ENCODE results near the gene UST. TPM values are rescaled to one million over a fixed set of nuclear protein-coding genes. Genes with fewer than 3 reads are reported as not detected.

Gene UST
- total RNA-seq, 1 experiment from 2014 or later, result 6.1 TPM

- no peaks in the 10 kb centered on the region for H4K20me1 ChIP-seq (ENCODE audit: insufficient read depth)
- H3K27me3 ChIP-seq (ENCODE audit: insufficient read depth, low read length), result no peaks in the 10 kb centered on the region
- intact Hi-C loops (cut with micrococcal nuclease), result no loop called here
- no peak overlapping the region for H2AFZ ChIP-seq (ENCODE audit: low read depth, low read length, poor library complexity, severe bottlenecking)
- no peaks in the 10 kb centered on the region for H3K36me3 ChIP-seq (ENCODE audit: control insufficient read depth in 1 of 2, insufficient read depth in 2 of 2, low read length in 2 of 2)
- no peak overlapping the region for H3K4me3 ChIP-seq (replicated peaks in 1 of 2; ENCODE audit: low read depth in 1 of 2, low read length in 2 of 2)
- H3K9ac ChIP-seq (ENCODE audit: low read length), result no peak overlapping the region
- no peaks in the 10 kb centered on the region for H3K9me3 ChIP-seq (ENCODE audit: control insufficient read depth in 1 of 2, insufficient read depth in 1 of 2, low read depth in 1 of 2, low read length in 2 of 2)
- POLR2A ChIA-PET, result no interaction called here
- DNase-seq (ENCODE audit: low read depth, low spot score) (no peak), ATAC-seq (no peak)
- RAD21 ChIA-PET (ENCODE audit: low non-redundant PET in 1 of 2, low total read pairs in 2 of 2, uncharacterized antibody in 2 of 2, unreplicated experiment in 2 of 2), result no interaction called here
- no TSS peak for BruUV-seq (replicated peaks)
- no peaks in the 10 kb centered on the region for H3K9me2 ChIP-seq (ENCODE audit: insufficient read depth)
- TF ChIP-seq FOSL1 (IDR thresholded peaks at IDR 0.05; ENCODE audit: low read depth) (no peak), POLR2A (IDR thresholded peaks at IDR 0.05; ENCODE audit: borderline replicate concordance, extremely low read depth, insufficient read depth, insufficient read length) (no peak), ZFX (IDR thresholded peaks at IDR 0.05) (no peak), EZH2 (IDR thresholded peaks at IDR 0.05) (no peak), ELF1 (IDR thresholded peaks at IDR 0.05; ENCODE audit: borderline replicate concordance, low read depth) (no peak), POLR2AphosphoS5 (IDR thresholded peaks at IDR 0.05; ENCODE audit: low read depth, low read length) (no peak), ATF3 (IDR thresholded peaks at IDR 0.05) (no peak), MAX (IDR thresholded peaks at IDR 0.05) (no peak), SP1 (IDR thresholded peaks at IDR 0.05; ENCODE audit: low read depth) (no peak), REST (IDR thresholded peaks at IDR 0.05; ENCODE audit: low read depth) (no peak), YY1 (IDR thresholded peaks at IDR 0.05; ENCODE audit: extremely low read depth, insufficient replicate concordance, low read depth, low read length) (no peak), EZH2phosphoT487 (IDR thresholded peaks at IDR 0.05; ENCODE audit: borderline replicate concordance) (no peak), RAD21 (IDR thresholded peaks at IDR 0.05; ENCODE audit: low read depth) (no peak), CEBPB (IDR thresholded peaks at IDR 0.05; ENCODE audit: low read depth) (no peak), SRF (IDR thresholded peaks at IDR 0.05; ENCODE audit: low read depth) (no peak)
- CTCF ChIA-PET, result interaction anchor here (0.8 kb wide), 1 partner anchor 423 kb away, joined by 3 read pairs; no protein-coding TSS in a partner anchor
- H3K4me1 ChIP-seq (ENCODE audit: control insufficient read depth in 1 of 2, insufficient read depth in 2 of 2, low read length in 2 of 2), result peaks cover 0 to 4% of the 10 kb centered on the region in 2 experiments; a peak in 2 of 4 replicates
- no peak overlapping the region for H3K27ac ChIP-seq (ENCODE audit: low read depth, low read length)
- H3K79me2 ChIP-seq (ENCODE audit: insufficient read depth, low read length), result no peaks in the 10 kb centered on the region
- H3K4me2 ChIP-seq (ENCODE audit: low read length), result no peak overlapping the region
These were observed 316.0 kb downstream of the UST start for GRCh38 chr6:149062653-149063348.
